ENCODE measurements around the gene OSBPL6.
"Not testable (repeated sequence)": the region's sequence is repeated elsewhere in the genome, so short reads cannot be mapped to it uniquely, and the experiment has no call there.

Gene OSBPL6

GRCh38 chr2:178350051-178350450 is 155.7 kb downstream of the OSBPL6 start:
- DNase-seq (ENCODE audit: low read depth, low spot score): no peak

- not testable (repeated sequence) for DNase-seq (ENCODE audit: low read depth, low spot score)
Measured at GRCh38 chr2:178357704-178358103, 163.4 kb downstream of the OSBPL6 start.

GRCh38 chr2:178359192-178359912 is 165.0 kb downstream of the OSBPL6 start:
- DNase-seq (ENCODE audit: low read depth, low spot score): no peak

GRCh38 chr2:178361588-178361987 is 167.3 kb downstream of the OSBPL6 start:
- no peak for DNase-seq (ENCODE audit: low read depth, low spot score)

- DNase-seq (ENCODE audit: low read depth, low spot score): no peak
Measured at GRCh38 chr2:178363252-178363651, 168.9 kb downstream of the OSBPL6 start.

- no peak for DNase-seq (ENCODE audit: low read depth, low spot score)
Measured at GRCh38 chr2:178365116-178365515, 170.8 kb downstream of the OSBPL6 start.

- DNase-seq (ENCODE audit: low read depth, low spot score): no peak
Measured at GRCh38 chr2:178366412-178366811, 172.1 kb downstream of the OSBPL6 start.

GRCh38 chr2:178367344-178367743 is 173.0 kb downstream of the OSBPL6 start:
- no peak for DNase-seq (ENCODE audit: low read depth, low spot score)

- no peak for DNase-seq (ENCODE audit: low read depth, low spot score)
Measured at GRCh38 chr2:178374865-178375264, 180.6 kb downstream of the OSBPL6 start.

- no peak for DNase-seq (ENCODE audit: low read depth, low spot score)
Measured at GRCh38 chr2:178377046-178377445, 182.7 kb downstream of the OSBPL6 start.

GRCh38 chr2:178379162-178380004 is 185.1 kb downstream of the OSBPL6 start:
- no peak for DNase-seq (ENCODE audit: low read depth, low spot score)

GRCh38 chr2:178380763-178381162 is 186.5 kb downstream of the OSBPL6 start:
- DNase-seq (ENCODE audit: low read depth, low spot score): no peak

- DNase-seq (ENCODE audit: low read depth, low spot score): no peak
Measured at GRCh38 chr2:178383718-178384117, 189.4 kb downstream of the OSBPL6 start.

- DNase-seq (ENCODE audit: low read depth, low spot score): no peak
Measured at GRCh38 chr2:178385595-178386148, 191.4 kb downstream of the OSBPL6 start.

- no peak for DNase-seq (ENCODE audit: low read depth, low spot score)
Measured at GRCh38 chr2:178386986-178387597, 192.8 kb downstream of the OSBPL6 start.

GRCh38 chr2:178388287-178388686 is 194.0 kb downstream of the OSBPL6 start:
- DNase-seq (ENCODE audit: low read depth, low spot score): no peak

- no peak for DNase-seq (ENCODE audit: low read depth, low spot score)
Measured at GRCh38 chr2:178391701-178392100, 197.4 kb downstream of the OSBPL6 start.

- no peak for DNase-seq (ENCODE audit: low read depth, low spot score)
Measured at GRCh38 chr2:178392215-178392614, 197.9 kb downstream of the OSBPL6 start.

GRCh38 chr2:178394859-178395258 is 200.5 kb downstream of the OSBPL6 start:
- no peak for DNase-seq (ENCODE audit: low read depth, low spot score)

- no peak for DNase-seq (ENCODE audit: low read depth, low spot score)
Measured at GRCh38 chr2:178395295-178395694, 201.0 kb downstream of the OSBPL6 start.

GRCh38 chr2:178395941-178396570 is 201.7 kb downstream of the OSBPL6 start:
- DNase-seq (ENCODE audit: low read depth, low spot score): no peak

Data from brain pericyte (primary cell).